ENCODE results near the gene RANBP17.

DNA sequence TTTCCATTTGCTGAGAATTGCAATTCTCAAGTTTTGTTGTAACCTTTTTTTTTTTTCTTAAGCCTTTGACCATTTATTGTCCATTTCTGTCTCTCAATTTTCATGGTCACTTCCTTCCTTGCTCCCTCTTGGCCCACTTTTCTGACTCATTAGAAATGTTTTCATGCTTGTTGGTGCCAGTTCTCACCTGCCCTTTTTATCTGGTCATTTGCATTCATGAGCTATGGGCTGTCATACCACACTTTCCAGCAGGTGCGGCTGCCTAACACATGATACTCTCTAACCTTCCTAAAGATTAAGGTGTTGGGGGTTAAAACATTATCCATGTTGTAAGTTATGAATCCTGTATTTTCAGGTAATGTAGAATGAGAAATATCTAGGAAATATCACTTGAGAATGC lies 296.8 kb downstream of the RANBP17 start:
- TF ChIP-seq BACH2 (CRISPR knock-in tag; IDR thresholded peaks at IDR 0.05; ENCODE audit: borderline replicate concordance) (no peak), ZC3H10 (CRISPR knock-in tag; IDR thresholded peaks at IDR 0.05) (no peak), ZNF565 (CRISPR knock-in tag; conservative IDR thresholded peaks at IDR 0.05; ENCODE audit: low read depth) (no peak), TOX (CRISPR knock-in tag; IDR thresholded peaks at IDR 0.05; ENCODE audit: borderline replicate concordance) (no peak)
- TF ChIP-seq, protein P1, sequence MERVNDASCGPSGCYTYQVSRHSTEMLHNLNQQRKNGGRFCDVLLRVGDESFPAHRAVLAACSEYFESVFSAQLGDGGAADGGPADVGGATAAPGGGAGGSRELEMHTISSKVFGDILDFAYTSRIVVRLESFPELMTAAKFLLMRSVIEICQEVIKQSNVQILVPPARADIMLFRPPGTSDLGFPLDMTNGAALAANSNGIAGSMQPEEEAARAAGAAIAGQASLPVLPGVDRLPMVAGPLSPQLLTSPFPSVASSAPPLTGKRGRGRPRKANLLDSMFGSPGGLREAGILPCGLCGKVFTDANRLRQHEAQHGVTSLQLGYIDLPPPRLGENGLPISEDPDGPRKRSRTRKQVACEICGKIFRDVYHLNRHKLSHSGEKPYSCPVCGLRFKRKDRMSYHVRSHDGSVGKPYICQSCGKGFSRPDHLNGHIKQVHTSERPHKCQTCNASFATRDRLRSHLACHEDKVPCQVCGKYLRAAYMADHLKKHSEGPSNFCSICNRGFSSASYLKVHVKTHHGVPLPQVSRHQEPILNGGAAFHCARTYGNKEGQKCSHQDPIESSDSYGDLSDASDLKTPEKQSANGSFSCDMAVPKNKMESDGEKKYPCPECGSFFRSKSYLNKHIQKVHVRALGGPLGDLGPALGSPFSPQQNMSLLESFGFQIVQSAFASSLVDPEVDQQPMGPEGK (CRISPR knock-in tag; IDR thresholded peaks at IDR 0.05; ENCODE audit: borderline replicate concordance), result no peak
- TF ChIP-seq, protein P2, sequence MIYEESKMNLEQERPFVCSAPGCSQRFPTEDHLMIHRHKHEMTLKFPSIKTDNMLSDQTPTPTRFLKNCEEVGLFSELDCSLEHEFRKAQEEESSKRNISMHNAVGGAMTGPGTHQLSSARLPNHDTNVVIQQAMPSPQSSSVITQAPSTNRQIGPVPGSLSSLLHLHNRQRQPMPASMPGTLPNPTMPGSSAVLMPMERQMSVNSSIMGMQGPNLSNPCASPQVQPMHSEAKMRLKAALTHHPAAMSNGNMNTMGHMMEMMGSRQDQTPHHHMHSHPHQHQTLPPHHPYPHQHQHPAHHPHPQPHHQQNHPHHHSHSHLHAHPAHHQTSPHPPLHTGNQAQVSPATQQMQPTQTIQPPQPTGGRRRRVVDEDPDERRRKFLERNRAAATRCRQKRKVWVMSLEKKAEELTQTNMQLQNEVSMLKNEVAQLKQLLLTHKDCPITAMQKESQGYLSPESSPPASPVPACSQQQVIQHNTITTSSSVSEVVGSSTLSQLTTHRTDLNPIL (CRISPR knock-in tag; IDR thresholded peaks at IDR 0.05; ENCODE audit: low read depth), result no peak

Measured in SK-N-SH treated with all-trans-retinoic acid at 6 μM for 48 hours (cell line).